OCI-LY7 (cell line): Measurements from ENCODE around the gene FAM133A.

Experiments used
- EZH2phosphoT487 ChIP-seq: fragments of 200-600 bp; sonication (generic); IDR thresholded peaks from 2 replicates; pipeline ENCODE4 v1.6.1; 2018; ENCODE audit warnings: low read depth, borderline replicate concordance, mild to moderate bottlenecking, mixed run types, antibody characterized with exemption, low read length, moderate library complexity, mixed read lengths
- TF ChIP-seq, protein P1 (sequence below): fragments of 200-600 bp; sonication (generic); conservative IDR thresholded peaks from 2 replicates; pipeline ENCODE4 v1.5.1; 2014; ENCODE audit warnings: mild to moderate bottlenecking, antibody characterized with exemption, low read length, moderate library complexity, mixed read lengths

DNA sequence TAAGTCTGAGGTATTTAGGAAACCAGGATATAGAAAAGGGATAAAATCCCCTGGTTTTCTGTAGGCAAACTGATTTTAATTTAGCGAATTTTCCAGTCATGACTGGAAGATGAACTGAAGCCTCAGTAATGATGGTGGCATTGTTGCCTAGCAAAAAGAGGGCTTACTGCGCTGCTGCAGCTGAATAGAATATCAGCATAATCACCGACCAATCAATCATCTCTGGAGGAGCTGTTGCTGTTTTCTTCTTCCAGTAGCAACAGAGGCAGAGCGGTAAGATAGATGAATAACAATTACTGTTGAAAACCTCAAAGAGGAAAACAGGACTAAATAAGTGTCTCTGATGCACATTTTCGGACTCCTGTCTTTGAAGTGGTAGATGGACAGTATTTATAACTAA, 86.2 kb downstream of the FAM133A start:
- TF ChIP-seq, protein P1, sequence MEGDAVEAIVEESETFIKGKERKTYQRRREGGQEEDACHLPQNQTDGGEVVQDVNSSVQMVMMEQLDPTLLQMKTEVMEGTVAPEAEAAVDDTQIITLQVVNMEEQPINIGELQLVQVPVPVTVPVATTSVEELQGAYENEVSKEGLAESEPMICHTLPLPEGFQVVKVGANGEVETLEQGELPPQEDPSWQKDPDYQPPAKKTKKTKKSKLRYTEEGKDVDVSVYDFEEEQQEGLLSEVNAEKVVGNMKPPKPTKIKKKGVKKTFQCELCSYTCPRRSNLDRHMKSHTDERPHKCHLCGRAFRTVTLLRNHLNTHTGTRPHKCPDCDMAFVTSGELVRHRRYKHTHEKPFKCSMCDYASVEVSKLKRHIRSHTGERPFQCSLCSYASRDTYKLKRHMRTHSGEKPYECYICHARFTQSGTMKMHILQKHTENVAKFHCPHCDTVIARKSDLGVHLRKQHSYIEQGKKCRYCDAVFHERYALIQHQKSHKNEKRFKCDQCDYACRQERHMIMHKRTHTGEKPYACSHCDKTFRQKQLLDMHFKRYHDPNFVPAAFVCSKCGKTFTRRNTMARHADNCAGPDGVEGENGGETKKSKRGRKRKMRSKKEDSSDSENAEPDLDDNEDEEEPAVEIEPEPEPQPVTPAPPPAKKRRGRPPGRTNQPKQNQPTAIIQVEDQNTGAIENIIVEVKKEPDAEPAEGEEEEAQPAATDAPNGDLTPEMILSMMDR = no peak
- no peak for TF ChIP-seq EZH2phosphoT487
